GM21390 (cell line): ENCODE data around the gene KMT2C.
"Not testable (repeated sequence)": the region's sequence is repeated elsewhere in the genome, so short reads cannot be mapped to it uniquely, and the experiment has no call there.

Experiments used
- ATAC-seq: cut with Tn5 transposase; IDR thresholded peaks from one replicate; pipeline ENCODE4 v1.9.1; 2021; ENCODE audit not compliant: unreplicated experiment

Gene KMT2C

GRCh38 chr7:152313831-152314604 is 121.8 kb downstream of the KMT2C start:
- ATAC-seq, result no peak

- ATAC-seq, result no peak
Observed at GRCh38 chr7:152313217-152313616, 122.6 kb downstream of the KMT2C start.

- no peak for ATAC-seq
Observed at GRCh38 chr7:152312316-152312715, 123.5 kb downstream of the KMT2C start.

- ATAC-seq, result no peak
Observed at GRCh38 chr7:152307902-152308301, 127.9 kb downstream of the KMT2C start.

GRCh38 chr7:152299542-152300143 is 136.2 kb downstream of the KMT2C start:
- not testable (repeated sequence) for ATAC-seq

GRCh38 chr7:152292897-152293296 is 142.9 kb downstream of the KMT2C start:
- no peak for ATAC-seq

GRCh38 chr7:152286972-152287371 is 148.8 kb downstream of the KMT2C start:
- ATAC-seq, result not testable (repeated sequence)

- not testable (repeated sequence) for ATAC-seq
Observed at GRCh38 chr7:152286219-152286618, 149.6 kb downstream of the KMT2C start.

GRCh38 chr7:152284998-152285397 is 150.8 kb downstream of the KMT2C start:
- ATAC-seq, result not testable (repeated sequence)

GRCh38 chr7:152277687-152278086 is 158.1 kb downstream of the KMT2C start:
- ATAC-seq, result not testable (repeated sequence)

- not testable (repeated sequence) for ATAC-seq
Observed at GRCh38 chr7:152270427-152270826, 165.4 kb downstream of the KMT2C start.

GRCh38 chr7:152266859-152267258 is 168.9 kb downstream of the KMT2C start:
- not testable (repeated sequence) for ATAC-seq

- ATAC-seq, result not testable (repeated sequence)
Observed at GRCh38 chr7:152264915-152265314, 170.9 kb downstream of the KMT2C start.

GRCh38 chr7:152262146-152262545 is 173.7 kb downstream of the KMT2C start:
- ATAC-seq, result not testable (repeated sequence)

GRCh38 chr7:152259645-152260044 is 176.2 kb downstream of the KMT2C start:
- not testable (repeated sequence) for ATAC-seq

- not testable (repeated sequence) for ATAC-seq
Observed at GRCh38 chr7:152247851-152248250, 188.0 kb downstream of the KMT2C start.

GRCh38 chr7:152245417-152245816 is 190.4 kb downstream of the KMT2C start:
- ATAC-seq, result not testable (repeated sequence)

- ATAC-seq, result not testable (repeated sequence)
Observed at GRCh38 chr7:152243464-152243863, 192.3 kb downstream of the KMT2C start.

GRCh38 chr7:152241301-152241700 is 194.5 kb downstream of the KMT2C start:
- not testable (repeated sequence) for ATAC-seq

- ATAC-seq, result not testable (repeated sequence)
Observed at GRCh38 chr7:152236306-152236705, 199.5 kb downstream of the KMT2C start.

- ATAC-seq, result not testable (repeated sequence)
Observed at GRCh38 chr7:152234421-152234820, 201.4 kb downstream of the KMT2C start.

- no peak for ATAC-seq
Observed at GRCh38 chr7:152231089-152231488, 204.7 kb downstream of the KMT2C start.
